GM18870 (cell line): Measurements from ENCODE around the gene SLC35E1.
A peak's percentile ranks its signal among the peaks of the same experiment; 100 is the strongest.

Experiments used
- ATAC-seq: cut with Tn5 transposase; IDR thresholded peaks from one replicate; pipeline ENCODE4 v1.9.1; 2021; ENCODE audit warnings: moderate library complexity; ENCODE audit not compliant: unreplicated experiment

SLC35E1 gene

GRCh38 chr19:16599655-16600346 is 27.6 kb upstream of the SLC35E1 start:
- no peak for ATAC-seq

DNA sequence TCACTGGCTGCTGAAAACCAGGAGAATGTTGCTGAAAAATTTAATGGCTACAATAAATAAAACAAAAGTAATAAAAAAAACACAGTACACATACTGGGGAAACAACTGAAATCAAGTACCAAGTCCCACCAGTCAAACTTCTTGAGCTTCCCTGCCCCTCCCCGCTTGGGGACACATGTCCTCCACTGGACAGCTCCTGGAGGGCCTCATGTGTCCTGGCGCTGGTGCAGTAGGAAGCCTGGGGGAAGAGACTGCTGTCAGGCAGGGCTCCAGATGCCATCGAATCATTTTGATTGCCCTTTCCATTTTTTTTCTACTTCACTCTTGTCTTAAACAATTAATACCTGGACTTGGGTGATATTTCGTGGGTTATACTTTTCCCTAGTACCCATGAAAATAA is 26.6 kb upstream of the SLC35E1 start:
- no peak for ATAC-seq

DNA sequence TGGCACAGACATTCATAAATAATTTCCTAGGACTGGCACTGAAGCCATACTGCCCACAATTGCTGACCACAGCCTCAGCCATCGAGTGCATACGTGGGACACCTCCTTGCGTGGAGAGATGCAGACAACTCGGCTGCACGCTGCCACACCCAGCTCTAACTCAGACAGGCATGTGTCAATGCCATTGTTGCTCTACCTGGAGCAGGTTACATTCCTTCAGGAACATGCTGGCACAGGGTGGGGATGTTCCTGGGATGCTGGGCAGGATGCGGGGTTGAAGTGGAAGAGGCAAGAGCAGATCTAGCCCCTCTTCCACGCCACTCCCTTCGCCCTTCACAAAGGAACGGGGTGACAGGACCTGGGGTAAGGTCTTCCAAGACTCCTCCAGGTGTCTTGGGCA is 24.2 kb upstream of the SLC35E1 start:
- no peak for ATAC-seq

GRCh38 chr19:16595097-16595496 is 22.9 kb upstream of the SLC35E1 start:
- ATAC-seq: no peak

- ATAC-seq: no peak
These were observed 22.5 kb upstream of the SLC35E1 start for GRCh38 chr19:16594681-16595091.

- ATAC-seq: no peak
These were observed 21.9 kb upstream of the SLC35E1 start for GRCh38 chr19:16594131-16594586.

- no peak for ATAC-seq
These were observed 21.0 kb upstream of the SLC35E1 start for GRCh38 chr19:16593181-16593580.

GRCh38 chr19:16591803-16592556 is 19.8 kb upstream of the SLC35E1 start:
- no peak for ATAC-seq

DNA sequence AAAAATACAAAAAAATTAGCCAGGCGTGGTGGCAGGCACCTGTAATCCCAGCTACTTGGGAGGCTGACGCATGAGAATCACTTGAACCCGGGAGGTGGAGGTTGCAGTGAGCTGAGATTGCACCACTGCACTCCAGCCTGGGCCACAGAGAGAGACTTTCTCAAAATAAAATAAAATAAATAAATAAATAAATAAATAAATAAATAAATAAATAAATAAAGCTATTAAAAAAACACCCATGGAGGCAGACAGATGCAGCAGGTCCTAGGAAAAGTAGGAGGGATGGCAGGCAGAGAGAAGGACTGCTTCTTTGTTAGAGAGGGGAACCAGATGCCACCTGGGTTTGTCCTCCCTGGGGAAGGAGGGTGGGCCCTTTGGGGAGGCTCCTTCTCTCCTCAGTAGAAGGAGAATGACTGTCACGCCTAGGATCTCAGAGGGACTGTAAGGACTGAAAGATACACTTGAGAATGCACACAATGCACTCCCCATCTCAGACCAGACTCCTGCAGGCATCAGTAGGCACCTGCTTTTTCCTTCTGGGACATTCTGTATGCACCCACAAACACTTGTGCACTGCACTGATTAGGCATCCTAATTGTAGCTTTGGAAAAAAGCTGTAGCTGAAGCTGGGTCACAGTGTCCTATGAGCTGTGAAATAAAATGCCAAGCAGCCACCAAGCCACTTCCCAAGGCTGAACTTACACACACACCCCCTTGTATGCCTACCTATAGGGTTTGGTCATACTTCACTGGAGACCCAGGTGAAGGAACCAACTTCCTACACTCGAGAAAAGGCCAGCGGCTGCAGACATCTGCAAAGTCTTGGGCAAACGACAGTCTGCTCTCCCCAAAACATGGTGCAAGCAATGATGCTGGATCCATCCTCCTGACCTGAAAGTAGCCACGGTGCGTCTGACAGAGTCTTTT is 18.9 kb upstream of the SLC35E1 start:
- no peak for ATAC-seq

GRCh38 chr19:16589917-16590316 is 17.7 kb upstream of the SLC35E1 start:
- no peak for ATAC-seq

GRCh38 chr19:16588824-16589577 is 16.8 kb upstream of the SLC35E1 start:
- no peak for ATAC-seq

DNA sequence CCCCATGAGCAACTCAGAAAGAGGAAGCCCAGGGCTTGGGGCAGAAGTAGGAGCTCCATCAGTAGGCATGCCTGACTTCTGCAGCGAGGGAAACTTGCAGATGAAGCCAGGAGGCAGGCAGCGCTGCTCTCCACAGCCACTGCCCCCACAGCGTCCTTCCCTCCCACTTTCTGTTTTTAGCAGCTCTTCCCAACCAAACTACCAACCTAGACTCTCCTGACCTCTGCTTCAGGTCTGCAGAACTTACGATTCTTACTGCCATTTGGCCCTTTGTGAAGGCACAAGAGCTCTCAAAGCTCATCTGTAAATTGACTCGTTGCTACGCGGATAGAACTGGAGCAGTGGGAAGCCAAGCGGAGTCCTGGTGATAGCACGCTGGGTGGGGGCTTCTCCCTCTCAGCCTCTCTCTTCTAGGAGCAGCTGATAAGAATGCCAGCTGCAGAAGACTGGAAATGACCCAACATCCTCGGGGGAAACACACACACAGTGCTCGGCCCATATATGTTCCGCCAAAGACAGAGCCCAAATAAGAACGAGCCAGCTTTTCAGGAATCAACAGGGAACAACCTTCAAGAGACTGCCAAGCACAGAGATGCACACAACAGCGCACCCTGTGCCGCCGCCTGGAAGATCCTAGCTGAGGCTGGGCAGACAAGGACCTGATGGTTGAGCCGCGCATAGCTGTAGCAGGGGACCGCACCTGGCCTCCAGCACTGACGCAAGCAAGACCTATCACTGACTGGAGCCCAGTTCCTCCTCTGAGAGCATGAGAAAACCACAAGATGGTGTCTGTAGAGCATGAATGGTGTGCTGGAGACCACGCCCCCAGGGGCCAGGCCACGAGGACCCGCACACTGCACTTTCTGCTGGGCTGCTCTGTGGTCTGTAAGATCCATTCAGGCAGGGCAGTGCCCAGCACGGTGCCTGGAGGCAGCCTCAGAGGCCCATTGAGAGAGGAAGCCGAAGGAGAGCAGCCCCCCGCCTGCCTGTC is 15.9 kb upstream of the SLC35E1 start:
- ATAC-seq: peak; percentile 38

- ATAC-seq: no peak
These were observed 15.0 kb upstream of the SLC35E1 start for GRCh38 chr19:16586991-16587832.

DNA sequence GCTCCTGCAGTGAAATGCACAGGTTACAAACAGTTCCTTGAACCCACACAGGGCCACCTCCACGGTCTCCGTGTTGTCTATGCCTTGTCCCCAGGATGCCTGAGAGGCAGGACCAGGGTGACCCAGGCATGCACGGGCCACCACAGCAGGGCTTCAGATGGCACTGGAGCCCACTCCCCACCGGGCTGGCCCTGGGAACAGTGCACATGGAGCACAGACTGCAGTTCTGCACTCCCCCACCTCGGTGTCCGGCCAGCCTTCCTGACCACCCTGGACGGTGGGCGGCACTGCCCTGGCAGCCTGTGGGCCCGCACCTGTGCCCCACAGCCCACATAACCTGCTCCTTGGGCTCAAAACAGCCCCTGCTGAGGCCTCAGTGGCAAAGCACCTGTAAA is 14.3 kb upstream of the SLC35E1 start:
- no peak for ATAC-seq

DNA sequence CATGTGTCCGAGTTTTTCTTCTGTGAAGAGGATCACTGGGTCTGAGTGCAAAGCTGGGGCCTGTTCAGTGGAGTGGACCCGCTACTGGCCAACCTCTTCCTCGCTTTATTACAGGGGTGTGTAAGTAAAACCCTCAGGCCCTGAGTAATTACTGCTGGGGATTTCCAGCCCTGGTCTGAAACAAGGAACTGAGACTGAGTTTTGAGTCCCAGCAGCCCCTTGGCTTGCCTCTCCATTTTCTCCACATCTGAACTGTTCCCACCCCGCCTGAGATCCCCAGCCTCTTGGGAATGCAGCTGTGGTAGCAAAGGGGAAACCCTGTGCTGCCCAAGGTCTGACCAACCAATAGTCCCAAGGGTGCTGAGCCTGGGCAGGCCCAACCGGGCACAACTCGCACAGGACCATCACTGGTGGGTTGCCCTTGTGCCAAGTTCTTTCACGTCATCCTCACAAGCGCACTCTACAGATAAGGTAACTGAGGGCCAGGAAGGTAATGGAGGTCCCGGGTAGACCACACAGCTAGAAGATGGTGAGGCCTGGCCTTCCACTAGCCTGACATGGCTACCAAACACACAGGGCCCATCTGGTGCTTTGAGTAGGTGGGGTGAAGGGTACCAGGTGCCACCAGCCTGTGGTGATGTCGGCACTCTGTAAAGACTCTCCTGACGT is 13.7 kb upstream of the SLC35E1 start:
- ATAC-seq: peak; percentile 30

DNA sequence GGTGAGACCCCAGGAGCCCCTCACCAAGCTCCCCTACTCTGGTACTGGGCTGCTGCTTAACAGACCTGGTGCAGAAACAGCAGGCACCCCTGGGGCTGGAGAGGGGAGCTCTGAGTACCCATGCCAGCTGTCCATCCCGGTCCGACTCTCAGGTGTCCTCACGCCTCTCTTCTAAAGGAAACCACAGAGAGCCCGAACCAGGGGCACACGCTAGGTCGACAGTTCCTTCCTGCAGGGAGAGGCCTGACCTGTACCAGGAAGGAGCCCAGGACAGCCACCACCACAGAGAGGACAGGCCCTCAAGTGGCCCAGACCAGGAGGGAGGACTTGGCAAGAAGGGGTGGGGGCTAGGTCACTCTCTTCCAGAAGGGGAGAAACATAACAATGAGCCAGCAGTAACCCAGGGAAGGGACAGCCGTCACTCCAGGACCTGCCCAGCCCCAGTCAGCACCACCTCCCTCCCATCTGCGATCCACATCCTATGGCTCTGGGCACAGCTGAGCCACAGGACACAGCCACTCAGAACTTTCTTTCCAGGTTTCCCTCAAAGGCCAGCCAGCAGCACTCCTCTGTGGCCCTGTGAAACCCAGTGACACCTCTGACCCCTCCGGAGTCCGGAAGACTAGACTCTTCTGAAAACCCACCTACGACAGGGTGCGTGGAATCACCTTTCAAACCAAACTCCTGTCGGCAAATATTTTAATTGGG is 13.0 kb upstream of the SLC35E1 start:
- no peak for ATAC-seq
